ENCODE results near the gene COPZ1. TPM values are rescaled to one million over a fixed set of nuclear protein-coding genes. Genes with fewer than 3 reads are reported as not detected.

The COPZ1 gene
- total and polyA plus RNA-seq, 9 of the 15 experiments (the other 6 are each of a cell fraction or from before 2014, with no cell fraction given), result 137 to 487 (median 233) TPM

DNA sequence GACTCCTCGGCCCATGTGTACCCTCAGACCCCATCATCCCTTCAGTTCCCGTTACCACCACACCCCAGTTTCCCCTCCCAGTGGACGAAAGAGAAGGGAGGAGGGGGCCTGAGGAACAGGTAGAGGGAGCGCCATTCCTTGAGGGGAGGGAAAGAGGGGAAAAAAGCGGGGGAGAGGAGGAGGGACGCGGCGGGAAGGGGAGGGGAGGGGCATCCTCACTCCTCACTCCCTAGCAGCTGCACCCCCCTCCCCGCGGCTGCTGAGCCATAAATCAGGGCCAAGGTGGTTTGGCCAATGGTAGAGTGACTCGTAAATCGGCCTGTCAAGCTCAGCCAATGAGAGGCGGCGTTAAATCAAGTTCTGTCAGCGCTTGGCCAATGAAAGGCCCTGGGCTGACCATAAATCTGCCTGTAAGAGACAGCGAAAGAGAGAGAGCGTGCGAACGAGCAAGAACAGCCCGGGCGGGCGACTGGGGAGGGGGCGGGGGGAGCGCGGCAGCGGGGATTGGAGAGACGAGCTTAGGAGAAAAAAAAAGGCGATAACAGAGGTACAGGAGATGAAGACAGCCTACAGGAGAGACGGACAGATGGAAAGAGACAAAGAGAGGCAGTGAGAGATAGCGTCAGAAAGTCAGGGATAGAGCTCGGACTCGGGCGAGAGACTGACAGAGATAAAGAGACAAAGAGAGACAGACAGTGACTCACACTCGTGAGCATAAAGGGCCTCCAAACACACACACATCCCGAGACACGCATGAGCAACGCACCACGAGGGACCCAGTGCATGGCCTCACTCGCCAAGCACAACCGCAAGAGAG is 34.2 kb downstream of the COPZ1 start (continued):
- TF ChIP-seq, protein P1, sequence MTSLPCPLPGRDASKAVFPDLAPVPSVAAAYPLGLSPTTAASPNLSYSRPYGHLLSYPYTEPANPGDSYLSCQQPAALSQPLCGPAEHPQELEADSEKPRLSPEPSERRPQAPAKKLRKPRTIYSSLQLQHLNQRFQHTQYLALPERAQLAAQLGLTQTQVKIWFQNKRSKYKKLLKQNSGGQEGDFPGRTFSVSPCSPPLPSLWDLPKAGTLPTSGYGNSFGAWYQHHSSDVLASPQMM (CRISPR knock-in tag; IDR thresholded peaks at IDR 0.05), result no peak
- TF ChIP-seq, protein P2, sequence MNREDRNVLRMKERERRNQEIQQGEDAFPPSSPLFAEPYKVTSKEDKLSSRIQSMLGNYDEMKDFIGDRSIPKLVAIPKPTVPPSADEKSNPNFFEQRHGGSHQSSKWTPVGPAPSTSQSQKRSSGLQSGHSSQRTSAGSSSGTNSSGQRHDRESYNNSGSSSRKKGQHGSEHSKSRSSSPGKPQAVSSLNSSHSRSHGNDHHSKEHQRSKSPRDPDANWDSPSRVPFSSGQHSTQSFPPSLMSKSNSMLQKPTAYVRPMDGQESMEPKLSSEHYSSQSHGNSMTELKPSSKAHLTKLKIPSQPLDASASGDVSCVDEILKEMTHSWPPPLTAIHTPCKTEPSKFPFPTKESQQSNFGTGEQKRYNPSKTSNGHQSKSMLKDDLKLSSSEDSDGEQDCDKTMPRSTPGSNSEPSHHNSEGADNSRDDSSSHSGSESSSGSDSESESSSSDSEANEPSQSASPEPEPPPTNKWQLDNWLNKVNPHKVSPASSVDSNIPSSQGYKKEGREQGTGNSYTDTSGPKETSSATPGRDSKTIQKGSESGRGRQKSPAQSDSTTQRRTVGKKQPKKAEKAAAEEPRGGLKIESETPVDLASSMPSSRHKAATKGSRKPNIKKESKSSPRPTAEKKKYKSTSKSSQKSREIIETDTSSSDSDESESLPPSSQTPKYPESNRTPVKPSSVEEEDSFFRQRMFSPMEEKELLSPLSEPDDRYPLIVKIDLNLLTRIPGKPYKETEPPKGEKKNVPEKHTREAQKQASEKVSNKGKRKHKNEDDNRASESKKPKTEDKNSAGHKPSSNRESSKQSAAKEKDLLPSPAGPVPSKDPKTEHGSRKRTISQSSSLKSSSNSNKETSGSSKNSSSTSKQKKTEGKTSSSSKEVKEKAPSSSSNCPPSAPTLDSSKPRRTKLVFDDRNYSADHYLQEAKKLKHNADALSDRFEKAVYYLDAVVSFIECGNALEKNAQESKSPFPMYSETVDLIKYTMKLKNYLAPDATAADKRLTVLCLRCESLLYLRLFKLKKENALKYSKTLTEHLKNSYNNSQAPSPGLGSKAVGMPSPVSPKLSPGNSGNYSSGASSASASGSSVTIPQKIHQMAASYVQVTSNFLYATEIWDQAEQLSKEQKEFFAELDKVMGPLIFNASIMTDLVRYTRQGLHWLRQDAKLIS (CRISPR knock-in tag; IDR thresholded peaks at IDR 0.05), result peak; percentile 68
- TF ChIP-seq MIER1 (IDR thresholded peaks at IDR 0.05; ENCODE audit: low read depth) (no peak), ZNF445 (CRISPR knock-in tag; IDR thresholded peaks at IDR 0.05; ENCODE audit: low read depth) (no peak), E2F3 (CRISPR knock-in tag; IDR thresholded peaks at IDR 0.05) (no peak), FOXK1 (CRISPR knock-in tag; IDR thresholded peaks at IDR 0.05; ENCODE audit: borderline replicate concordance) (no peak), MTA2 (IDR thresholded peaks at IDR 0.05; ENCODE audit: low read depth) (peak; percentile 49), ZNF12 (CRISPR knock-in tag; IDR thresholded peaks at IDR 0.05) (no peak)
- TF ChIP-seq, protein P3, sequence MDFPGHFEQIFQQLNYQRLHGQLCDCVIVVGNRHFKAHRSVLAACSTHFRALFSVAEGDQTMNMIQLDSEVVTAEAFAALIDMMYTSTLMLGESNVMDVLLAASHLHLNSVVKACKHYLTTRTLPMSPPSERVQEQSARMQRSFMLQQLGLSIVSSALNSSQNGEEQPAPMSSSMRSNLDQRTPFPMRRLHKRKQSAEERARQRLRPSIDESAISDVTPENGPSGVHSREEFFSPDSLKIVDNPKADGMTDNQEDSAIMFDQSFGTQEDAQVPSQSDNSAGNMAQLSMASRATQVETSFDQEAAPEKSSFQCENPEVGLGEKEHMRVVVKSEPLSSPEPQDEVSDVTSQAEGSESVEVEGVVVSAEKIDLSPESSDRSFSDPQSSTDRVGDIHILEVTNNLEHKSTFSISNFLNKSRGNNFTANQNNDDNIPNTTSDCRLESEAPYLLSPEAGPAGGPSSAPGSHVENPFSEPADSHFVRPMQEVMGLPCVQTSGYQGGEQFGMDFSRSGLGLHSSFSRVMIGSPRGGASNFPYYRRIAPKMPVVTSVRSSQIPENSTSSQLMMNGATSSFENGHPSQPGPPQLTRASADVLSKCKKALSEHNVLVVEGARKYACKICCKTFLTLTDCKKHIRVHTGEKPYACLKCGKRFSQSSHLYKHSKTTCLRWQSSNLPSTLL (IDR thresholded peaks at IDR 0.05), result peak; percentile 90
- TF ChIP-seq, protein P4, sequence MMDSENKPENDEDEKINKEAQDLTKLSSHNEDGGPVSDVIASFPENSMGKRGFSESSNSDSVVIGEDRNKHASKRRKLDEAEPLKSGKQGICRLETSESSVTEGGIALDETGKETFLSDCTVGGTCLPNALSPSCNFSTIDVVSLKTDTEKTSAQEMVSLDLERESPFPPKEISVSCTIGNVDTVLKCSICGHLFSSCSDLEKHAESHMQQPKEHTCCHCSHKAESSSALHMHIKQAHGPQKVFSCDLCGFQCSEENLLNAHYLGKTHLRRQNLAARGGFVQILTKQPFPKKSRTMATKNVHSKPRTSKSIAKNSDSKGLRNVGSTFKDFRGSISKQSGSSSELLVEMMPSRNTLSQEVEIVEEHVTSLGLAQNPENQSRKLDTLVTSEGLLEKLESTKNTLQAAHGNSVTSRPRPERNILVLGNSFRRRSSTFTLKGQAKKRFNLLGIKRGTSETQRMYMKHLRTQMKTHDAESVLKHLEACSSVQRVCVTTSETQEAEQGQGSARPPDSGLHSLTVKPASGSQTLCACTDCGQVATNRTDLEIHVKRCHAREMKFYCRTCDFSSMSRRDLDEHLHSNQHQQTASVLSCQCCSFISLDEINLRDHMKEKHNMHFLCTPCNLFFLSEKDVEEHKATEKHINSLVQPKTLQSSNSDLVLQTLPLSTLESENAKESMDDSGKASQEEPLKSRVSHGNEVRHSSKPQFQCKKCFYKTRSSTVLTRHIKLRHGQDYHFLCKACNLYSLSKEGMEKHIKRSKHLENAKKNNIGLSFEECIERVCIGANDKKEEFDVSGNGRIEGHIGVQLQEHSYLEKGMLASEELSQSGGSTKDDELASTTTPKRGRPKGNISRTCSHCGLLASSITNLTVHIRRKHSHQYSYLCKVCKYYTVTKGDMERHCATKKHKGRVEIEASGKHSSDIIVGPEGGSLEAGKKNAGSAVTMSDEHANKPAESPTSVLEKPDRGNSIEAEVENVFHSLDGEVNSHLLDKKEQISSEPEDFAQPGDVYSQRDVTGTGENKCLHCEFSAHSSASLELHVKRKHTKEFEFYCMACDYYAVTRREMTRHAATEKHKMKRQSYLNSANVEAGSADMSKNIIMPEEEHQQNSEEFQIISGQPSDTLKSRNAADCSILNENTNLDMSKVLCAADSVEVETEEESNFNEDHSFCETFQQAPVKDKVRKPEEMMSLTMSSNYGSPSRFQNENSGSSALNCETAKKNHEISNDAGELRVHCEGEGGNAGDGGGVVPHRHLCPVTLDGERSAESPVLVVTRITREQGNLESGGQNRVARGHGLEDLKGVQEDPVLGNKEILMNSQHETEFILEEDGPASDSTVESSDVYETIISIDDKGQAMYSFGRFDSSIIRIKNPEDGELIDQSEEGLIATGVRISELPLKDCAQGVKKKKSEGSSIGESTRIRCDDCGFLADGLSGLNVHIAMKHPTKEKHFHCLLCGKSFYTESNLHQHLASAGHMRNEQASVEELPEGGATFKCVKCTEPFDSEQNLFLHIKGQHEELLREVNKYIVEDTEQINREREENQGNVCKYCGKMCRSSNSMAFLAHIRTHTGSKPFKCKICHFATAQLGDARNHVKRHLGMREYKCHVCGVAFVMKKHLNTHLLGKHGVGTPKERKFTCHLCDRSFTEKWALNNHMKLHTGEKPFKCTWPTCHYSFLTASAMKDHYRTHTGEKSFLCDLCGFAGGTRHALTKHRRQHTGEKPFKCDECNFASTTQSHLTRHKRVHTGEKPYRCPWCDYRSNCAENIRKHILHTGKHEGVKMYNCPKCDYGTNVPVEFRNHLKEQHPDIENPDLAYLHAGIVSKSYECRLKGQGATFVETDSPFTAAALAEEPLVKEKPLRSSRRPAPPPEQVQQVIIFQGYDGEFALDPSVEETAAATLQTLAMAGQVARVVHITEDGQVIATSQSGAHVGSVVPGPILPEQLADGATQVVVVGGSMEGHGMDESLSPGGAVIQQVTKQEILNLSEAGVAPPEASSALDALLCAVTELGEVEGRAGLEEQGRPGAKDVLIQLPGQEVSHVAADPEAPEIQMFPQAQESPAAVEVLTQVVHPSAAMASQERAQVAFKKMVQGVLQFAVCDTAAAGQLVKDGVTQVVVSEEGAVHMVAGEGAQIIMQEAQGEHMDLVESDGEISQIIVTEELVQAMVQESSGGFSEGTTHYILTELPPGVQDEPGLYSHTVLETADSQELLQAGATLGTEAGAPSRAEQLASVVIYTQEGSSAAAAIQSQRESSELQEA (IDR thresholded peaks at IDR 0.05; ENCODE audit: low read depth), result peak; percentile 38; the same call in 1 of the 2 replicates
